OCI-LY7 (cell line): ENCODE measurements around the gene NDUFB10. TPM values are rescaled to one million over a fixed set of nuclear protein-coding genes. Genes with fewer than 3 reads are reported as not detected.

Experiments
- BruUV-seq: library from RNA; stranded (reverse); fragments of 400-500 nt; replicated peaks from 2 replicates; lab custom pipeline; 2021; lab: Mats Ljungman, UMichigan
- CTCF ChIA-PET: fragments of 300-600 bp; sonication (Branson Sonifier 250); formaldehyde crosslinking; loops from one replicate; lab custom pipeline; 2022; ENCODE audit warnings: antibody characterized with exemption; ENCODE audit not compliant: unreplicated experiment; lab: Charles Lee
- POLR2A ChIA-PET: fragments of 300-600 bp; sonication (Branson Sonifier 250); formaldehyde crosslinking; loops from one replicate; lab custom pipeline; 2022; ENCODE audit warnings: antibody characterized with exemption; lab: Charles Lee
- DNase-seq: peaks from one replicate; pipeline ENCODE4 v3.0.0-alpha.2; 2015; ENCODE audit warnings: low spot score
- H2AFZ ChIP-seq: fragments of 200-600 bp; sonication (generic), shearing (Covaris generic); 2 replicates; pipeline ENCODE4 v1.6.1; 2014; ENCODE audit warnings: mild to moderate bottlenecking, antibody characterized with exemption, low read length, moderate library complexity
- H3K27ac ChIP-seq: fragments of 200-600 bp; sonication (generic); 2 replicates; pipeline ENCODE4 v1.5.1; 2014; ENCODE audit warnings: mixed run types, low read depth, mild to moderate bottlenecking, moderate library complexity, low read length, inconsistent platforms; ENCODE audit not compliant: poor library complexity, severe bottlenecking
- H3K36me3 ChIP-seq: fragments of 200-600 bp; sonication (generic); 2 replicates; pipeline ENCODE4 v1.6.1; 2014; ENCODE audit warnings: mild to moderate bottlenecking, antibody characterized with exemption, low read length, moderate library complexity, mixed read lengths; ENCODE audit not compliant: insufficient read depth
- H3K4me1 ChIP-seq: fragments of 200-600 bp; sonication (generic); 2 replicates; pipeline ENCODE4 v1.5.1; 2014; ENCODE audit warnings: mild to moderate bottlenecking, low read length; ENCODE audit not compliant: insufficient read depth, poor library complexity, severe bottlenecking
- H3K4me2 ChIP-seq: fragments of 200-600 bp; sonication (generic); 2 replicates; pipeline ENCODE4 v1.6.1; 2014; ENCODE audit warnings: mild to moderate bottlenecking, low read length
- H3K4me3 ChIP-seq: fragments of 200-600 bp; sonication (generic); 2 replicates; pipeline ENCODE4 v1.5.1; 2014; ENCODE audit warnings: mild to moderate bottlenecking, low read depth, low read length; ENCODE audit not compliant: poor library complexity, severe bottlenecking
- H3K79me2 ChIP-seq: fragments of 200-600 bp; sonication (generic); 2 replicates; pipeline ENCODE4 v1.6.1; 2016; ENCODE audit warnings: low read depth, mild to moderate bottlenecking, low read length, moderate library complexity, mixed read lengths; ENCODE audit not compliant: insufficient read depth
- H3K9me2 ChIP-seq: fragments of 200-600 bp; sonication (generic); 2 replicates; pipeline ENCODE4 v1.6.1; 2016; ENCODE audit warnings: mild to moderate bottlenecking, low read length, mixed read lengths; ENCODE audit not compliant: insufficient read depth
- H3K9me3 ChIP-seq: fragments of 200-600 bp; sonication (generic); 2 replicates; pipeline ENCODE4 v1.6.1; 2014; ENCODE audit warnings: mild to moderate bottlenecking, mixed run types, low read length, mixed read lengths
- H4K20me1 ChIP-seq: fragments of 200-600 bp; sonication (generic); 2 replicates; pipeline ENCODE4 v1.6.1; 2014; ENCODE audit warnings: mild to moderate bottlenecking, antibody characterized with exemption, low read length, moderate library complexity, mixed read lengths; ENCODE audit not compliant: insufficient read depth
- EZH2phosphoT487 ChIP-seq: fragments of 200-600 bp; sonication (generic); IDR thresholded peaks from 2 replicates; pipeline ENCODE4 v1.6.1; 2018; ENCODE audit warnings: low read depth, borderline replicate concordance, mild to moderate bottlenecking, mixed run types, antibody characterized with exemption, low read length, moderate library complexity, mixed read lengths
- intact Hi-C: fragments of 100-400 bp; cut with micrococcal nuclease; formaldehyde crosslinking; loops from one replicate; pipeline ENCODE4 v1.10.0; 2022; ENCODE audit not compliant: unreplicated experiment
- total RNA-seq, 2 experiments: library from RNA; depleted of rRNA in 1 of 2; stranded (reverse); fragments of >200 nt in 1 of 2; shearing (Covaris generic) in 1 of 2; gene quantifications; 2 replicates each; pipeline ENCODE4 v1.2.3, GENCODE V29; 2014 to 2022
- TF ChIP-seq, protein P1 (sequence below): fragments of 200-600 bp; sonication (generic); conservative IDR thresholded peaks from 2 replicates; pipeline ENCODE4 v1.5.1; 2014; ENCODE audit warnings: mild to moderate bottlenecking, antibody characterized with exemption, low read length, moderate library complexity, mixed read lengths

Gene NDUFB10
- total RNA-seq, 2 experiments from 2014 or later, result 201 to 240 TPM

GRCh38 chr16:1966460-1966859 is 7.1 kb downstream of the NDUFB10 start, which contains the start of gene RNF151:
RNF151 (plus strand) TSS chr16:1966856; CDS start chr16:1966882, 26 bp downstream.
- intact Hi-C loops, result no loop called here
- peaks cover 14% of the 10 kb centered on the region for H4K20me1 ChIP-seq
- CTCF ChIA-PET, result no interaction called here

GRCh38 chr16:1968146-1968953 is 9.0 kb downstream of the NDUFB10 start:
- BruUV-seq, result no TSS peak
- TF ChIP-seq EZH2phosphoT487, result no peak
- TF ChIP-seq, protein P1, sequence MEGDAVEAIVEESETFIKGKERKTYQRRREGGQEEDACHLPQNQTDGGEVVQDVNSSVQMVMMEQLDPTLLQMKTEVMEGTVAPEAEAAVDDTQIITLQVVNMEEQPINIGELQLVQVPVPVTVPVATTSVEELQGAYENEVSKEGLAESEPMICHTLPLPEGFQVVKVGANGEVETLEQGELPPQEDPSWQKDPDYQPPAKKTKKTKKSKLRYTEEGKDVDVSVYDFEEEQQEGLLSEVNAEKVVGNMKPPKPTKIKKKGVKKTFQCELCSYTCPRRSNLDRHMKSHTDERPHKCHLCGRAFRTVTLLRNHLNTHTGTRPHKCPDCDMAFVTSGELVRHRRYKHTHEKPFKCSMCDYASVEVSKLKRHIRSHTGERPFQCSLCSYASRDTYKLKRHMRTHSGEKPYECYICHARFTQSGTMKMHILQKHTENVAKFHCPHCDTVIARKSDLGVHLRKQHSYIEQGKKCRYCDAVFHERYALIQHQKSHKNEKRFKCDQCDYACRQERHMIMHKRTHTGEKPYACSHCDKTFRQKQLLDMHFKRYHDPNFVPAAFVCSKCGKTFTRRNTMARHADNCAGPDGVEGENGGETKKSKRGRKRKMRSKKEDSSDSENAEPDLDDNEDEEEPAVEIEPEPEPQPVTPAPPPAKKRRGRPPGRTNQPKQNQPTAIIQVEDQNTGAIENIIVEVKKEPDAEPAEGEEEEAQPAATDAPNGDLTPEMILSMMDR, result no peak
- peaks cover 53% of the 10 kb centered on the region for H3K79me2 ChIP-seq
- H3K4me3 ChIP-seq, result no peak overlapping the region
- intact Hi-C loops, result no loop called here
- no peak overlapping the region for H3K4me2 ChIP-seq
- H3K9me2 ChIP-seq, result no peaks in the 10 kb centered on the region
- peaks cover 34% of the 10 kb centered on the region for H3K36me3 ChIP-seq
- no peak overlapping the region for H3K27ac ChIP-seq
- ChIA-PET POLR2A (no interaction called here), CTCF (no interaction called here)
- H2AFZ ChIP-seq, result no peak overlapping the region
- no peak for DNase-seq
- H3K9me3 ChIP-seq, result no peaks in the 10 kb centered on the region
- peaks cover 7% of the 10 kb centered on the region for H4K20me1 ChIP-seq
- peaks cover 18% of the 10 kb centered on the region for H3K4me1 ChIP-seq

More at GRCh38 chr16:1966460-1966859, 7.1 kb downstream of the NDUFB10 start, which contains the start of gene RNF151:
- H3K4me1 ChIP-seq, result peaks cover 24% of the 10 kb centered on the region
- H3K9me3 ChIP-seq, result no peaks in the 10 kb centered on the region
- H3K9me2 ChIP-seq, result no peaks in the 10 kb centered on the region
- H3K4me3 ChIP-seq, result peak within 1 kb of the TSS; percentile 82
- H3K27ac ChIP-seq, result peak within 1 kb of the TSS; percentile 80
- peaks cover 54% of the 10 kb centered on the region for H3K79me2 ChIP-seq
- TF ChIP-seq, protein P1, result no peak
- no peak for TF ChIP-seq EZH2phosphoT487
- no peak within 1 kb of the TSS for H2AFZ ChIP-seq
- POLR2A ChIA-PET, result no interaction called here
- peak within 1 kb of the TSS; percentile 72 for H3K4me2 ChIP-seq
- no peak for DNase-seq
- BruUV-seq, result no TSS peak
- H3K36me3 ChIP-seq, result peaks cover 53% of the 10 kb centered on the region
